SK-N-SH (cell line): ENCODE results near the gene IGF2.

Source experiments
- CHD2 ChIP-seq: fragments of 150-350 bp; IDR thresholded peaks from 2 replicates; pipeline ENCODE4 v1.6.1; 2018; ENCODE audit warnings: low read length; ENCODE audit not compliant: partially characterized antibody
- EP300 ChIP-seq, 2 experiments: IDR thresholded peaks; 2 replicates each; pipeline versions ENCODE4 v1.4.0 to v1.6.1; 2012; ENCODE audit warnings: borderline replicate concordance in 1 of 2, low read depth in 1 of 2, low read length in 1 of 2
- EZH2phosphoT487 ChIP-seq: fragments of 200-600 bp; sonication (generic); IDR thresholded peaks from 2 replicates; pipeline ENCODE4 v1.6.1; 2017; ENCODE audit warnings: low read depth, mixed run types, mild to moderate bottlenecking, antibody characterized with exemption, moderate library complexity, borderline replicate concordance
- JUND ChIP-seq: IDR thresholded peaks from 2 replicates; pipeline ENCODE4 v1.4.0; 2012
- TF ChIP-seq, protein P1 (sequence below): fragments of 200-600 bp; sonication (generic); IDR thresholded peaks from 2 replicates; pipeline ENCODE4 v1.6.1; 2017; ENCODE audit warnings: antibody characterized with exemption, mild to moderate bottlenecking, moderate library complexity
- TF ChIP-seq, protein P2 (sequence below): IDR thresholded peaks from 2 replicates; pipeline ENCODE4 v1.4.0; 2012; ENCODE audit warnings: low read depth, borderline replicate concordance

DNA sequence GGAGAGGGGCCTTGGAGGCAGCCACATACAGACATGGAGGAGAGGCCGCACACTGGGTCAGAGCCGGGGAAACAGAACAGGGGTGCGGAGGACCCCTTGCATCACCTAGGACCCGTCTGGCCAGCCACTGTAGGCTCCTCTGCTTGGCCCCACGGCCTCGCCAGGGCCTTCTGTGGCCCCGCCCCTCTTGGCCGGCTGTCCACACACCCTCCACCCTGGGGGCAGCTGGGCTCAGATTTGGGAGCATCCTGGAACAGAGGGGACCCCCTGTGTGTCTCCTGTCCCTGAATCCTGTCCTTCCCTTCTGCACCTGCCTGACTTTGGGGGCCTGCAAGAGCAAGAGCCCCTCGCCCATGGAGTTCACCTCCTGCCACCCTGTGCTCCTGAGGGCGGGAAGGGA lies 40.3 kb upstream of the IGF2 start:
- TF ChIP-seq, protein P1, sequence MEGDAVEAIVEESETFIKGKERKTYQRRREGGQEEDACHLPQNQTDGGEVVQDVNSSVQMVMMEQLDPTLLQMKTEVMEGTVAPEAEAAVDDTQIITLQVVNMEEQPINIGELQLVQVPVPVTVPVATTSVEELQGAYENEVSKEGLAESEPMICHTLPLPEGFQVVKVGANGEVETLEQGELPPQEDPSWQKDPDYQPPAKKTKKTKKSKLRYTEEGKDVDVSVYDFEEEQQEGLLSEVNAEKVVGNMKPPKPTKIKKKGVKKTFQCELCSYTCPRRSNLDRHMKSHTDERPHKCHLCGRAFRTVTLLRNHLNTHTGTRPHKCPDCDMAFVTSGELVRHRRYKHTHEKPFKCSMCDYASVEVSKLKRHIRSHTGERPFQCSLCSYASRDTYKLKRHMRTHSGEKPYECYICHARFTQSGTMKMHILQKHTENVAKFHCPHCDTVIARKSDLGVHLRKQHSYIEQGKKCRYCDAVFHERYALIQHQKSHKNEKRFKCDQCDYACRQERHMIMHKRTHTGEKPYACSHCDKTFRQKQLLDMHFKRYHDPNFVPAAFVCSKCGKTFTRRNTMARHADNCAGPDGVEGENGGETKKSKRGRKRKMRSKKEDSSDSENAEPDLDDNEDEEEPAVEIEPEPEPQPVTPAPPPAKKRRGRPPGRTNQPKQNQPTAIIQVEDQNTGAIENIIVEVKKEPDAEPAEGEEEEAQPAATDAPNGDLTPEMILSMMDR: no peak
- TF ChIP-seq CHD2 (no peak), EZH2phosphoT487 (no peak), EP300 (IDR thresholded peaks at IDR 0.05; ENCODE audit: borderline replicate concordance in 1 of 2, low read depth in 1 of 2, low read length in 1 of 2) (no peak), JUND (no peak)
- TF ChIP-seq, protein P2, sequence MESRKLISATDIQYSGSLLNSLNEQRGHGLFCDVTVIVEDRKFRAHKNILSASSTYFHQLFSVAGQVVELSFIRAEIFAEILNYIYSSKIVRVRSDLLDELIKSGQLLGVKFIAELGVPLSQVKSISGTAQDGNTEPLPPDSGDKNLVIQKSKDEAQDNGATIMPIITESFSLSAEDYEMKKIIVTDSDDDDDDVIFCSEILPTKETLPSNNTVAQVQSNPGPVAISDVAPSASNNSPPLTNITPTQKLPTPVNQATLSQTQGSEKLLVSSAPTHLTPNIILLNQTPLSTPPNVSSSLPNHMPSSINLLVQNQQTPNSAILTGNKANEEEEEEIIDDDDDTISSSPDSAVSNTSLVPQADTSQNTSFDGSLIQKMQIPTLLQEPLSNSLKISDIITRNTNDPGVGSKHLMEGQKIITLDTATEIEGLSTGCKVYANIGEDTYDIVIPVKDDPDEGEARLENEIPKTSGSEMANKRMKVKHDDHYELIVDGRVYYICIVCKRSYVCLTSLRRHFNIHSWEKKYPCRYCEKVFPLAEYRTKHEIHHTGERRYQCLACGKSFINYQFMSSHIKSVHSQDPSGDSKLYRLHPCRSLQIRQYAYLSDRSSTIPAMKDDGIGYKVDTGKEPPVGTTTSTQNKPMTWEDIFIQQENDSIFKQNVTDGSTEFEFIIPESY: no peak
